Stimulated activated CD4-positive, alpha-beta T cell treated with anti-CD3 and anti-CD28 coated beads, Interleukin-4, amount 100 ng/mL, for 1 hour (primary cell): Measurements from ENCODE around the gene ZNF576.
A peak's percentile ranks its signal among the peaks of the same experiment; 100 is the strongest.
"Not testable (repeated sequence)": the region's sequence is repeated elsewhere in the genome, so short reads cannot be mapped to it uniquely, and the experiment has no call there.

ENCODE experiments used
- DNase-seq: peaks from one replicate; pipeline ENCODE4 v3.0.0-alpha.2; 2020

The ZNF576 gene

GRCh38 chr19:43600326-43600725, 3.9 kb downstream of the ZNF576 start:
- not testable (repeated sequence) for DNase-seq

- DNase-seq: no peak
Measured at GRCh38 chr19:43605875-43606568, 9.6 kb downstream of the ZNF576 start.

- no peak for DNase-seq
Measured at GRCh38 chr19:43606569-43607229, 10.3 kb downstream of the ZNF576 start.

- DNase-seq: no peak
Measured at GRCh38 chr19:43607238-43608205, 11.1 kb downstream of the ZNF576 start.

- no peak for DNase-seq
Measured at GRCh38 chr19:43609872-43610271, 13.5 kb downstream of the ZNF576 start.

- no peak for DNase-seq
Measured at GRCh38 chr19:43610493-43610892, 14.1 kb downstream of the ZNF576 start.

GRCh38 chr19:43611788-43612187, 15.4 kb downstream of the ZNF576 start, which contains the start of gene SRRM5:
TSS of gene SRRM5 (plus strand) at chr19:43612088. CDS start at chr19:43612122, 34 bp downstream.
- no peak for DNase-seq

- DNase-seq: no peak
Measured at GRCh38 chr19:43612374-43612773, 16.0 kb downstream of the ZNF576 start.

GRCh38 chr19:43616306-43616705, 19.9 kb downstream of the ZNF576 start:
- DNase-seq: no peak

- no peak for DNase-seq
Measured at GRCh38 chr19:43616954-43617353, 20.6 kb downstream of the ZNF576 start.

GRCh38 chr19:43618921-43619261, 22.5 kb downstream of the ZNF576 start:
- DNase-seq: peak; percentile 48

- peak; percentile 86 for DNase-seq
Measured at GRCh38 chr19:43619262-43620060, 23.1 kb downstream of the ZNF576 start, which contains the start of gene ZNF428. TSS of gene ZNF428 (minus strand) at chr19:43619629. CDS start at chr19:43614304, 5,325 bp downstream.

- DNase-seq: peak; percentile 88
Measured at GRCh38 chr19:43620061-43621001, 23.9 kb downstream of the ZNF576 start.

- DNase-seq: no peak
Measured at GRCh38 chr19:43622070-43622469, 25.7 kb downstream of the ZNF576 start.

GRCh38 chr19:43622956-43623355, 26.6 kb downstream of the ZNF576 start:
- DNase-seq: no peak

GRCh38 chr19:43623889-43624670, 27.7 kb downstream of the ZNF576 start:
- DNase-seq: no peak

- peak; percentile 89 for DNase-seq
Measured at GRCh38 chr19:43624933-43625332, 28.5 kb downstream of the ZNF576 start.

GRCh38 chr19:43625918-43626579, 29.7 kb downstream of the ZNF576 start:
- no peak for DNase-seq

GRCh38 chr19:43626838-43627237, 30.4 kb downstream of the ZNF576 start:
- no peak for DNase-seq
